ENCODE results near the gene WWC1. TPM values are rescaled to one million over a fixed set of nuclear protein-coding genes. Genes with fewer than 3 reads are reported as not detected.
"Not testable (repeated sequence)": the region's sequence is repeated elsewhere in the genome, so short reads cannot be mapped to it uniquely, and the experiment has no call there.

Gene WWC1
- total and polyA plus RNA-seq, 12 donors, result 0.10 to 5.8 (median 0.55) TPM

DNA sequence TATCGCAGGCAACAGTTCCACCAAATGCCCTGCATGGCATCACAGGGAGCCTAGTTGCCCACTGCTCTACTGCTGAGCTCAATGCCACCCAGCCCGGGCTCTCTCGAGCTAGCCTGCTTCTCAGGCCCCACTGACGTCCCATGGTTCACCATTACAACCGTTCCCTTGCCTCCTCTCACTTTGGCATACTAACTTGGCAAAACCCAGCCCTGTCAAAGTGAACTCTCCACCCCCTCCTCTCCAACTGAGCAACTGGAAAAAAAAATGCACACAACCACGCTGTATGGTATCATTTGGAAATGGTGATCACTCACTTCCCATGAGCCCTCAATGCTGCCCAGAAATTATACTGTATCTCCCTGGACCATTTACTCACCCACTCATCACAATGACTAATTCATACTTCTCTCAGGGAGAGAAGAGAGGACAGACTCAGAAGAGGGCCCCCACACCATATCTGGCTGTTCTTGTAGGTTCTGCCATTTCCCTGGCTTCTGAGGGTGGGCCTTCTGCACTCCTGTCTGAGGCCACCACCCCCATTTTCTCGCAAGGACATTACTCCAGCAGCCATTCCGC, 143.4 kb downstream of the WWC1 start:
- TF ChIP-seq, protein P1, sequence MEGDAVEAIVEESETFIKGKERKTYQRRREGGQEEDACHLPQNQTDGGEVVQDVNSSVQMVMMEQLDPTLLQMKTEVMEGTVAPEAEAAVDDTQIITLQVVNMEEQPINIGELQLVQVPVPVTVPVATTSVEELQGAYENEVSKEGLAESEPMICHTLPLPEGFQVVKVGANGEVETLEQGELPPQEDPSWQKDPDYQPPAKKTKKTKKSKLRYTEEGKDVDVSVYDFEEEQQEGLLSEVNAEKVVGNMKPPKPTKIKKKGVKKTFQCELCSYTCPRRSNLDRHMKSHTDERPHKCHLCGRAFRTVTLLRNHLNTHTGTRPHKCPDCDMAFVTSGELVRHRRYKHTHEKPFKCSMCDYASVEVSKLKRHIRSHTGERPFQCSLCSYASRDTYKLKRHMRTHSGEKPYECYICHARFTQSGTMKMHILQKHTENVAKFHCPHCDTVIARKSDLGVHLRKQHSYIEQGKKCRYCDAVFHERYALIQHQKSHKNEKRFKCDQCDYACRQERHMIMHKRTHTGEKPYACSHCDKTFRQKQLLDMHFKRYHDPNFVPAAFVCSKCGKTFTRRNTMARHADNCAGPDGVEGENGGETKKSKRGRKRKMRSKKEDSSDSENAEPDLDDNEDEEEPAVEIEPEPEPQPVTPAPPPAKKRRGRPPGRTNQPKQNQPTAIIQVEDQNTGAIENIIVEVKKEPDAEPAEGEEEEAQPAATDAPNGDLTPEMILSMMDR (IDR thresholded peaks at IDR 0.05), result no peak
- TF ChIP-seq POLR2A (IDR thresholded peaks at IDR 0.05), result no peak
- DNase-seq, result no peak
- Histone ChIP-seq H3K27me3 (no peaks in the 10 kb centered on the region), H3K4me1 (replicated peaks in 1 of 2) (no peaks in the 10 kb centered on the region), H3K9me3 (replicated peaks in 1 of 3) (no peaks in the 10 kb centered on the region), H3K27ac (no peak overlapping the region), H3K36me3 (replicated peaks in 1 of 2) (no peaks in the 10 kb centered on the region), H3K4me3 (no peak overlapping the region)
- intact Hi-C loops (cut with DNase I), result no loop called here
- WGBS, 4 donors, result 73 to 83% (median 77%) methylated on average over 7 to 8 of the region's 8 CpGs

DNA sequence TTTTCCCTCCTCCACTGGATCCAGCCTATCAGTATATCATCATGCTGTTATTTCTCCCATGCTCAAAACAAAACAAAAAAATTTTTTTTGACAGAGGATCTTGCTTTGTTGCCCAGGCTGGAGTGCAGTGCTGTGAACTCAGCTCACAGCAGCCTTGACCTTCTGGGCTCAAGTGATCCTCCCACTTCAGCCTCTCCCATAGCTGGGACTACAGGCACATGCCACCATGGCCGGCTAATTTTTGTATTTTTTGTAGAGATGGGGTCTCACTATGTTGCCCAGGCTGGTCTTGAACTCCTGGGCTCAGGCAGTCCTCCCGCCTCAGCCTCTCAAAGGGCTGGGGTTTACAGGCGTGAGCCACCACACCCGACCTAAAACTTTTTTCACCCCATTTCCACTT, 143.9 kb downstream of the WWC1 start:
- H3K9me3 ChIP-seq (replicated peaks in 1 of 3); H3K27me3 ChIP-seq; H3K36me3 ChIP-seq (replicated peaks in 1 of 2); H3K4me1 ChIP-seq (replicated peaks in 1 of 2); DNase-seq; H3K4me3 ChIP-seq; intact Hi-C loops (cut with DNase I); H3K27ac ChIP-seq: not testable (repeated sequence)
- WGBS, 4 donors, result 91 to 95% (median 93%) methylated on average over 4 of the region's 4 CpGs

DNA sequence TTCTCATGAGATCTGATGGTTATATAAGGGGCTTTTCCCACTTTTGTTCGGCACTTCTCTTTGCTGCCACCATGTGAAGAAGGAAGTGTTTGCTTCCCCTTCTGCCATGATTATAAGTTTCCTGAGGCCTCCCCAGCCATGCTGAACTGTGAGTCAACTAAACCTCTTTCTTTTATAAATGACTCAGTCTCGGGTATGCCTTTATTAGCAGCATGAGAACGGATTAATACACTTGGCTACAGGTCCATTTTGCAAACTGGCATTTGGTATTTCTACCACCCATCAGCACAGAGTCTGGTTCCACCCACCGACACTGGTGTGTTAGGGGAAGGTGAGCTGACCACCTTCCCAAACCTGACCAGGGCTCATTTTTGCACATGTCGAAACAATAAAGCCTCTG, 146.9 kb downstream of the WWC1 start:
- no peaks in the 10 kb centered on the region for H3K27me3 ChIP-seq
- H3K4me3 ChIP-seq, result no peak overlapping the region
- no peak for TF ChIP-seq POLR2A (IDR thresholded peaks at IDR 0.05)
- TF ChIP-seq, protein P1 (IDR thresholded peaks at IDR 0.05), result no peak
- H3K4me1 ChIP-seq (replicated peaks in 1 of 2), result no peaks in the 10 kb centered on the region
- no peaks in the 10 kb centered on the region for H3K9me3 ChIP-seq (replicated peaks in 1 of 3)
- no peak overlapping the region for H3K27ac ChIP-seq
- WGBS, 4 donors, result 61 to 73% (median 68%) methylated on average over 5 of the region's 5 CpGs
- H3K36me3 ChIP-seq (replicated peaks in 1 of 2), result no peaks in the 10 kb centered on the region
- intact Hi-C loops (cut with DNase I), result no loop called here
- DNase-seq, result no peak

DNA sequence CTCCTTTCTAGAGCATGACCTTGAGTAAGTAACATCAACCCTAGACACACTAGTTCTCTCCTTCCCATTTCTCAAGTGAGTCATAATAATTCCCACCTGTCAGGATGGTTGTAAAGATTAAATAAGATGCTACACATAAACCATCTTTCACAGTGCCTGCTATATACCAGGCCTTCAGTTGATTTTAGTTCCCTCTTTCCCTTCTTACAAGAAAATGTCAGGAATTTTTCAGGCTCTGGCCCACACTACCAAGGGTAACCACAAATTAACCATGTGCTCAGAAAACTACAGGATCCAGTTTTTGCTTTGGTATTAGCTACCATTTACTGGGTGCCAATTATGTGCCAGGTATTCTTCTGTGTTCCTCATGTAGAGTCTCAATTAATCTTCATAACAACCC, 152.1 kb downstream of the WWC1 start:
- Histone ChIP-seq H3K27me3 (no peaks in the 10 kb centered on the region), H3K9me3 (replicated peaks in 1 of 3) (no peaks in the 10 kb centered on the region), H3K4me1 (replicated peaks in 1 of 2) (no peaks in the 10 kb centered on the region), H3K27ac (no peak overlapping the region), H3K4me3 (no peak overlapping the region), H3K36me3 (replicated peaks in 1 of 2) (no peaks in the 10 kb centered on the region)
- DNase-seq, result no peak
- no peak for TF ChIP-seq POLR2A (IDR thresholded peaks at IDR 0.05)
- TF ChIP-seq, protein P1 (IDR thresholded peaks at IDR 0.05), result no peak
- intact Hi-C loops (cut with DNase I), result no loop called here

DNA sequence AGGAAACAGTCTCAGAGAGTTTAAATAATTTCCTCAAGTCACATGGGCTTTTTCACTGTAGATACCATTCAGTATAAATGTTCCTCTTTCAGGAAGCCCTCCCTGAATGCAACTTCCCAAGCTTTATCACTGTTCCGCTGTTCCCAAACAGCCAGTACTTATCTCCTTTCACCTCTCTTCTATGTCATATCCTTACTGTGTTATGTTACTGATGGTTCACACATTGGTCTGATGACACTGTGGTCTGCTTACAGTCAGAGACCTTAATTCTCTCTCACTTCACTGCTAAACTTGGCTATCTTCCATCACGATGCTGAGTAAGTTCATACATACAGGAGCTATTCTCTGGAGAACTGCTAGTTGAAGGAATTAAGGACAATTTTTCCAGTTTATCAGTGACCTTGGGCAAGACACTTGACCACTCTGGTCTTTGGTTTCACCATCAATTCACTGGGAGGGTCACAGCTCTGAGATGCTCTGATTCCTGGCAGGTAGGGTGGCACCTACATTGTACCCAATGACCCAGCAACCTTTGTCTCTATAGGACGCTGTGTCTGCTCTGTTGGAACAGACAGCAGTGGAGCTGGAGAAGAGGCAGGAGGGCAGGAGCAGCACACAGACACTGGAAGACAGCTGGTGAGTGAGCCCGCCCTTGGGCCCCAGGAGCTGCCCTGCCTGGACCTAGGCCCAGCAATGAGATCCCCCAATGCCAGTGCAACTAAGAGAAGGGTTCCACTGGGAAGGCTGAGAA, 152.7 kb downstream of the WWC1 start:
- no peaks in the 10 kb centered on the region for H3K9me3 ChIP-seq (replicated peaks in 1 of 3)
- DNase-seq, result no peak
- no peaks in the 10 kb centered on the region for H3K36me3 ChIP-seq (replicated peaks in 1 of 2)
- TF ChIP-seq, protein P1 (IDR thresholded peaks at IDR 0.05), result no peak
- TF ChIP-seq POLR2A (IDR thresholded peaks at IDR 0.05), result no peak
- H3K4me3 ChIP-seq, result no peak overlapping the region
- H3K27ac ChIP-seq, result no peak overlapping the region
- no peaks in the 10 kb centered on the region for H3K27me3 ChIP-seq
- WGBS, 4 donors, result 77 to 92% (median 86%) methylated on average over 3 to 4 of the region's 4 CpGs
- intact Hi-C loops (cut with DNase I), result no loop called here
- H3K4me1 ChIP-seq (replicated peaks in 1 of 2), result no peaks in the 10 kb centered on the region

Measured in adrenal gland (tissue), 12 donors.